8988T (cell line): Measurements from ENCODE around the gene PDE4B.
"Not testable (repeated sequence)": the region's sequence is repeated elsewhere in the genome, so short reads cannot be mapped to it uniquely, and the experiment has no call there.

Experiments used
- DNase-seq: peaks from one replicate; pipeline ENCODE4 v3.0.0; 2011

PDE4B gene

DNA sequence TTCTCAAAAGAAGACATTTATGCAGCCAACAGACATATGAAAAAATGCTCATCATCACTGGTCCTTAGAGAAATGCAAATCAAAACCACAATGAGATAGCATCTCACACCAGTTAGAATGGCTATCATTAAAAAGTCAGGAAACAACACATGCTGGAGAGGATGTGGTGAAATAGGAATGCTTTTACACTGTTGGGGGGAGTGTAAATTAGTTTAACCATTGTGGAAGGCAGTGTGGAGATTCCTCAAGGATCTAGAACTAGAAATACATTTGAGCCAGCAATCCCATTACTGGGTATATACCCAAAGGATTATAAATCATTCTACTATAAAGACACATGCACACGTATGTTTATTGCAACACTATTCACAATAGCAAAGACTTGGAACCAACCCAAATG, 618.8 kb downstream of the PDE4B start:
- DNase-seq = not testable (repeated sequence)

GRCh38 chr1:66412704-66413103, 620.0 kb downstream of the PDE4B start:
- DNase-seq = no peak

GRCh38 chr1:66413136-66413837, 620.6 kb downstream of the PDE4B start:
- DNase-seq = no peak

DNA sequence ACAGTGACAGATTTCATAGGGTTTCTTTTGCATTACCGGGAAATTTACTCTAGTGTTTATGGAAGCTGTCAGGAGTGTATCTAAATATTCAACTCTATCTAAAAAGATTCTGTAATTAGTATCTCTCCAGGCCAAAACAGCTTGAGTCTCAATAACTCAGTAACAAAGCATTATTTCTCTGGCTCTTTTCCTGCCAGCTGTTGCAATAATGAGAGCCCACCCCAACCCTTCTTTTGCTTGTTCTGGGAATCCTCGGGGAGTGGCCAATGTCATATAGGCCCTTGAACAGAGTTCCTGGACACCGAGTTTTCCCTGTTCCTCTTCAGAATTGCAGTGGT, 621.1 kb downstream of the PDE4B start:
- DNase-seq = no peak

GRCh38 chr1:66415281-66415680, 622.6 kb downstream of the PDE4B start:
- no peak for DNase-seq

GRCh38 chr1:66415866-66416265, 623.2 kb downstream of the PDE4B start:
- no peak for DNase-seq

DNA sequence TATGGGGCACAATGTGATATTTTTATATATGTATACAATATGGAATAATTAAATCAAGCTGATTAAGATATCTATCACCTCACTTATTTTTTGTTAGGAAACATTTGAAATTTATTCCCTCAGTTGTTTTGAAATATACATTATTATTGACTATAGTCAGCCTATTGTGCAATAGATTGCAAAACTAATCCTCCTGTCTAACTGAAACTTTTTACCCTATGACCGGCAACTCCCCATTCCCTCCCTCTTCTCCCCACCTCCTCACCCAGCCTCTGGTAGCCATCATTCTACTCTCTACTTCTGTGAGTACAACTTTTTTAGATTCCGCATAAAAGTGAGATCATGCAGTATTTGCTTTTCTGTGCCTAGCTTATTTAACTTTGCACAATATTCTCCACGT, 623.6 kb downstream of the PDE4B start:
- DNase-seq = no peak

DNA sequence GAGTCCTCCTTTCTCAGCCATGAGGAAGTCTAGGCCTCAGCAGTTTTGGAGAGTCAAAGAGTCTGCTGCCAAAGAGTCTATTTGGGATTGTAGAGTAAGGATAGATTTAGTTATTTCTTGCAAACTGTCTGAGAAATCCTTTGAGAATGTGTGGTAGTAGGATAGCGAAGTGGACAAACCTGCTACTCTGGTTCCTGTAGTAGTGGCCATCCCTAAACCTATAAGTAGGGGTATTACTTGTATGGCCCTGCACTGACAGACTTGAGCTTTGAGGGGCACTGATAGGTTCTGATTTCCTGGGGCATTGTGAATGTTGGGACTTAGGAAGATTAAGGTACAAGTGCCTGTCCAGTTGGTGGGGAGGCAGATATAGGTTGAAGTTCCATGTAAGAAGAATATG, 625.3 kb downstream of the PDE4B start:
- DNase-seq = no peak

DNA sequence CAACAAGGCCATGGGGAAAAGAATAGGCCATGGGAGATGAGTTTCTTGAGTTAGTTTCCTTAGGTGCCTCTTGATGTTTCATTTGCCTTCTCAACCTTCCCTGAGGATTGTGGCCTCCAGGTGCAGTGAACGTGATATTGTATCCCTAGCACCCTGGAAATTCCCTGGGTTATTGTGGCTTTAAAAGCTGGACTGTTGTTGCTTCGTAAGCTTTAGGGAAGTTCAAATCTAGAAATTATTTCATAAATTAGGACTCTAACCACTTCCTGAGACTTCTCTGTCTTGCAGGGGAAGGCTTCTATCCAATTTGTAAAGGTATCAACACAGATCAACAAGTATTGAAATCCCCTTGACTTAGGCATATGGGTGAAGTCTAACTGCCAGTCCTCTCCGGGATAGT, 627.5 kb downstream of the PDE4B start:
- DNase-seq = not testable (repeated sequence)

- DNase-seq = not testable (repeated sequence)
Observed at GRCh38 chr1:66420906-66421305, 628.2 kb downstream of the PDE4B start.

DNA sequence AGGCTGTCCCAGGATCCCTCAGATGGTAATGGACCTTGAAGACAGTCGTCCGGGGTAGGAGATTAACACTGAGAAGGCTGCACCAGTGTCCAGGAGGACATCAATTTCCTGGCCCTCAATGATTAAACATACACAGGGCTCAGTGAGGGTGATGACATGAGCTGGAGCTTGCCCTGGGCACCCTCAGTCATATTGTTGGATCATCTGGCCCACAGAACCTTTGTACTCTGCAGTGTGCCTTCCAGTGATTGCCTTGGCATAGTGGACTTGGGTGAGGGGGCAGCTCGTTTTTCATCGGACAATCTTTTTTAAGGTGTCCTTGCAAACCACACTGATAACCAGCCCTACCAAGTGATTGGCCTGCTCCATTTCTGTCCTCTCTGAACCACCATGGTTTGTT, 630.1 kb downstream of the PDE4B start:
- no peak for DNase-seq
